Upper lobe of left lung (tissue), 4 donors: ENCODE measurements around the gene TCTN2.

Experiments used
- CTCF ChIP-seq, 6 experiments: fragments of 450-650 bp in 4 of 6; fragments of 200-600 bp in 2 of 6; sonication (generic) in 2 of 6; IDR thresholded peaks; one replicate each; pipeline ENCODE4 v1.5.1; 2016 to 2019; ENCODE audit warnings: antibody characterized with exemption in 6 of 6
- EP300 ChIP-seq, 4 donors: sonication (generic); formaldehyde crosslinking; IDR thresholded peaks; one replicate each; pipeline ENCODE4 v1.5.1; 2017; ENCODE audit warnings: antibody characterized with exemption in 4 of 4, control low read depth in 2 of 4
- POLR2A ChIP-seq, 4 donors: fragments of 450-650 bp; IDR thresholded peaks; one replicate each; pipeline ENCODE4 v1.5.1; 2016 to 2017; ENCODE audit warnings: antibody characterized with exemption in 4 of 4, mild to moderate bottlenecking in 2 of 4

GRCh38 chr12:123645878-123646277 is 25.0 kb upstream of the TCTN2 start:
- TF ChIP-seq CTCF (IDR thresholded peaks at IDR 0.05) (no peak), EP300 (IDR thresholded peaks at IDR 0.05) (no peak), POLR2A (IDR thresholded peaks at IDR 0.05) (no peak)
